D721Med (cell line): ENCODE data around the gene FGF22.
"Not testable (repeated sequence)": the region's sequence is repeated elsewhere in the genome, so short reads cannot be mapped to it uniquely, and the experiment has no call there.

Experiments
- DNase-seq: peaks from one replicate; pipeline ENCODE4 v3.0.0; 2011; ENCODE audit warnings: low spot score; ENCODE audit not compliant: insufficient read length
- FAIRE-seq: peaks from 2 replicates; lab custom pipeline; 2011; peaks lifted over from hg19 to GRCh38; lab: Jason Lieb, UNC
- TF ChIP-seq, protein P1 (sequence below): IDR thresholded peaks from 2 replicates; pipeline ENCODE4 v1.5.1; 2012; ENCODE audit warnings: mild to moderate bottlenecking, control low read depth; ENCODE audit not compliant: insufficient read depth; ENCODE audit errors: missing control alignments

The FGF22 gene

DNA sequence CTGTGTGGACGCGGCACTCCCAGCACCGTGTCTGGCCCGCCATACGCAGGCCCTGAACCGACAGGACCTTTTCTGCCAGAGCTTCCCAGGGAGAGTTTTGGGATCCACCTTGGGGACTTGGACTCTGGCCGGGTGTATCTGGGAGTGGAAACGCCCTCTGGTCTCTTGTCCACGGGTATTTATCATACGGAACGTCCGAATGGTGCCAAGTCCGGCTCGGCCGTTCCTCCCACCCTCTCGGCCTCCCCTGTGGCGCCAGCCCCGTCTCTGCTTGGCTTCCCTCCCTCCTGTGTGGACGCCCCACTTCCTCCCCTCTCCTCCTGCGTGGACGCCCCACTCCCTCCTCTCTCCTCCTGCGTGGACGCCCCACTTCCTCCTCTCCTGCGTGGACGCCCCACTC, 37.9 kb upstream of the FGF22 start:
- TF ChIP-seq, protein P1, sequence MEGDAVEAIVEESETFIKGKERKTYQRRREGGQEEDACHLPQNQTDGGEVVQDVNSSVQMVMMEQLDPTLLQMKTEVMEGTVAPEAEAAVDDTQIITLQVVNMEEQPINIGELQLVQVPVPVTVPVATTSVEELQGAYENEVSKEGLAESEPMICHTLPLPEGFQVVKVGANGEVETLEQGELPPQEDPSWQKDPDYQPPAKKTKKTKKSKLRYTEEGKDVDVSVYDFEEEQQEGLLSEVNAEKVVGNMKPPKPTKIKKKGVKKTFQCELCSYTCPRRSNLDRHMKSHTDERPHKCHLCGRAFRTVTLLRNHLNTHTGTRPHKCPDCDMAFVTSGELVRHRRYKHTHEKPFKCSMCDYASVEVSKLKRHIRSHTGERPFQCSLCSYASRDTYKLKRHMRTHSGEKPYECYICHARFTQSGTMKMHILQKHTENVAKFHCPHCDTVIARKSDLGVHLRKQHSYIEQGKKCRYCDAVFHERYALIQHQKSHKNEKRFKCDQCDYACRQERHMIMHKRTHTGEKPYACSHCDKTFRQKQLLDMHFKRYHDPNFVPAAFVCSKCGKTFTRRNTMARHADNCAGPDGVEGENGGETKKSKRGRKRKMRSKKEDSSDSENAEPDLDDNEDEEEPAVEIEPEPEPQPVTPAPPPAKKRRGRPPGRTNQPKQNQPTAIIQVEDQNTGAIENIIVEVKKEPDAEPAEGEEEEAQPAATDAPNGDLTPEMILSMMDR, result no peak
- FAIRE-seq (no peak), DNase-seq (no peak)

DNA sequence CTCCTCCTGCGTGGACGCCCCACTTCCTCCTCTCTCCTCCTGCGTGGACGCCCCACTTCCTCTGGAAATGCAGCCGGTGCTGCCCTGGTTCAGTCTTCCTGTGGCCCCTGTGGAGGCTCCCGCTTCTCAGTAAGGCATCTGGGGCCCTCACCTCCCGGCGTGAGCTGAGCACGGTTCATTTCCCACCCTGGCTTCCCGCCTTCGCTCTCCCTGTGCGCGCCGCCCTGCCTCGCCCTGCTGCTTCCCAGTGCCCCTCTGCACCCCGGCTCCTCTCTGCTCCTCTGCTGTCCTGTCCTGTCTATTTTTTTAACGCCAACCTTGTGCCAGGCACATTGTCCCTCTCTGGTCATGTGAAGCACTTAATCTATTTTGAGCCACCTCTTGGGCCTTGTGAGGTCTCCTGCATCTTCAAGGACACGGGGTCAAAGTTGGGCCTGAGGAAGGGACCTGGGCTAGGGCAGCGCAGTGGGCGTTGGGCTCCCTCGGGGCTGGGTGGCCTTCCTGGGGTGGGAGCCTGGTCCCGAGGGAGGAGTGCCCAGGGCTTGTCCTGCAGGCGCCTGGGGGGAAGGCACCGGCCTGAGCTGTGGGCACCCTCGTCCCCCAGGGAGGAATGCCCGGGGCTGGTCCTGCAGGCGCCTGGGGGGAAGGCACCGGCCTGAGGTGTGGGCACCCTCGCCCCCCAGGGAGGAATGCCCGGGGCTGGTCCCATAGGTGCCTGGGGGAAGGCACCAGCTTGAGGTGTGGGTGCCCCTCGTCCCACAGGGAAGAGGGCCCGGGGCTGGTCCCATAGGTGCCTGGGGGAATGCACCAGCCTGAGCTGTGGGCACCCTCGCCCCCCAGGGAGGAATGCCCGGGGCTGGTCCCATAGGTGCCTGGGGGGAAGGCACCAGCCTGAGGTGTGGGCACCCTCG, 37.0 kb upstream of the FGF22 start:
- TF ChIP-seq, protein P1, result no peak
- DNase-seq (no peak), FAIRE-seq (no peak)

DNA sequence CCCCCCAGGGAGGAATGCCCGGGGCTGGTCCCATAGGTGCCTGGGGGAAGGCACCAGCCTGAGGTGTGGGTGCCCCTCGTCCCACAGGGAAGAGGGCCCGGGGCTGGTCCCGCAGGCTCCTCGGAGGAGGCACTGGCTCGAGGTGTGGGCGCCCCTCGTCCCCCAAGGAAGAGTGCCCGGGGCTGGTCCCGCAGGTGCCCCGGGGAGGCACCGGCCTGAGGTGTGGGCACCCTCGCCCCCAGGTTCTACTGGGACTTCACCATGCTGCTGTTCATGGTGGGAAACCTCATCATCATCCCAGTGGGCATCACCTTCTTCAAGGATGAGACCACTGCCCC, 36.4 kb upstream of the FGF22 start:
- FAIRE-seq, DNase-seq: not testable (repeated sequence)

DNA sequence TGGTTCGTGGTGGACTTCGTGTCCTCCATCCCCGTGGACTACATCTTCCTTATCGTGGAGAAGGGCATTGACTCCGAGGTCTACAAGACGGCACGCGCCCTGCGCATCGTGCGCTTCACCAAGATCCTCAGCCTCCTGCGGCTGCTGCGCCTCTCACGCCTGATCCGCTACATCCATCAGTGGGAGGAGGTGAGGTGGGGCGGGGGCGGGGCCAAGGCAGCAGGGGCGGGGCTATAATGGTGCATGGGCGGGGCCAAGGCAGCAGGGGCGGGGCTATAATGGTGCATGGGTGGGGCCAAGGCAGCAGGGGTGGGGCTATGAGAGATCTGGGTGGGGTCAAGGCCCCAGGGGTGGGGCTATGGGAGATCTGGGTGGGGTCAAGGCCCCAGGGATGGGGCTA, 35.9 kb upstream of the FGF22 start:
- not testable (repeated sequence) for DNase-seq, FAIRE-seq

DNA sequence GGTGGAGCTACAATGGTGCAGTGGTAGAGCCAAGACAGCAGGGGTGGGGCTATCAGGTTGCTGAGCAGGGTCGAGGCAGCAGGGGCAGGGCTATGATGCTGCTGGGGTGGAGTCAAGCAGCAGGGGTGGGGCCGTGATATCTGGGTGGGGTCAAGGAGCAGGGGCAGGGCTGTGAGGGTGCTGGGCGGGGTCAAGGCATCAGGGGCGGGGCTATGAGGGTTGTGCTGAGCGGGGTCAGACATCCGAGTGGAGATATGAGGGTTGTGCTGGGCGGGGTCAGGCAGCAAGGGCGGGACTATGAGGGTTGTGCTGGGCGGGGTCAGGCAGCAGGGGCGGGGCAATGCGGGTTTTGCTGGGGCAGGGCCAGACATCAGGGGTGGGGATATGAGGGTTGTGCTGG, 35.3 kb upstream of the FGF22 start:
- DNase-seq, result no peak
- no peak for FAIRE-seq
- TF ChIP-seq, protein P1, result no peak

DNA sequence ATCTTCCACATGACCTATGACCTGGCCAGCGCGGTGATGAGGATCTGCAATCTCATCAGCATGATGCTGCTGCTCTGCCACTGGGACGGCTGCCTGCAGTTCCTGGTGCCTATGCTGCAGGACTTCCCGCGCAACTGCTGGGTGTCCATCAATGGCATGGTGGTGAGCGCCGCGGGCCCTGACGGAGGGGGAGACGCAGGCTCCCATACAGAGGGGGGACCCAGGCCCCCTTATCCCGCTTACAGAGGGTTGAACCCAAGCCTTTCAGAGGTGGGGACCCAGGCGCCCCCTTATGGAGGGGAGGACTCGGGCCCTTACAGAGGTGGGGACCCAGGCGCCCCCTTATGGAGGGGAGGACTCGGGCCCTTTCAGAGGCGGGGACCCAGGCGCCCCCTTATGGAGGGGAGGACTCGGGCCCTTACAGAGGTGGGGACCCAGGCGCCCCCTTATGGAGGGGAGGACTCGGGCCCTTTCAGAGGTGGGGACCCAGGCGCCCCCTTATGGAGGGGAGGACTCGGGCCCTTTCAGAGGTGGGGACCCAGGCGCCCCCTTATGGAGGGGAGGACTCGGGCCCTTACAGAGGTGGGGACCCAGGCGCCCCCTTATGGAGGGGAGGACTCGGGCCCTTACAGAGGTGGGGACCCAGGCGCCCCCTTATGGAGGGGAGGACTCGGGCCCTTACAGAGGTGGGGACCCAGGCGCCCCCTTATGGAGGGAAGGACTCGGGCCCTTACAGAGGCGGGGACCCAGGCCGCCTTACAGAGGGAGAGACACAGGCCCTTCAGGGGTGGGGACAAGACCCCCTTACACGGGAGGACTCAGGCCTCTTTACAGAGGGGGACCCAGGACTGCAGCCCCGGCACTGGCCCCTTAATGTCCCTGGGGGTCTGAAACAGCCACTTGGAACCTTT, 34.4 kb upstream of the FGF22 start:
- FAIRE-seq, DNase-seq: not testable (repeated sequence)

DNA sequence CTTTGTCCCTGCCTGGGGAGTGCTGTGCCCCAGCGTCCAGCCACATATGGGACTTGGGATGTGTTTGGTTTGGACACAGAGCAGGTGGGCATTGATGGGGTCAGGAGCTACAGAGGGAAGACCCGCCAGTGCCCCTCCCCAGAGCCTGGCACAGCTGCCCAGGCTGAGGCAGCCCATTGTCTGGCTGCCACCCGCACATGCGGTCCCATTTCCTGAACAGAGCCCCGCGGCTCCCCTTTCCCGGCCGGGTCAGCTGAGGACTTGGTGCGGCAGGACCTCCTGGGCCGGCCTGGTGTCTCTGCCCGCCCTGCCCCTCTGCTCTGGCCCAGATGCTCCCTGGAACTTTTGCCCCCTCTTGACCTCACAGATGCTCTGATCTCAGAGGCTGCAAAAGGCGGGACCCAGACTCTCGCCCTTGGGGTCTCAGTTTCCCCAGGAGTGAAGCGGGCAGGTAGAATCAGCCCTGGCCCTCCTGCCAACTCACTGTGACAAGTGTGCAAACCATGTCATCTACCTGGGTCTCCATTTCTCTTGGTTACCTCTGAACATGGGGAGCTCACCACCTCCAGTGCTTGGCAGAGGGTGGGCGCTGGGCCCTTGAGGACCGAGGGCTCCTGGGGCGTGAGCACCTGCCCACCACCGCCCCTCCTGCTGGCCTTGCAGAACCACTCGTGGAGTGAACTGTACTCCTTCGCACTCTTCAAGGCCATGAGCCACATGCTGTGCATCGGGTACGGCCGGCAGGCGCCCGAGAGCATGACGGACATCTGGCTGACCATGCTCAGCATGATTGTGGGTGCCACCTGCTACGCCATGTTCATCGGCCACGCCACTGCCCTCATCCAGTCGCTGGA, 32.2 kb upstream of the FGF22 start:
- TF ChIP-seq, protein P1, result no peak
- DNase-seq (no peak), FAIRE-seq (no peak)
